Measurements from ENCODE around the gene AMN.

The AMN gene

DNA sequence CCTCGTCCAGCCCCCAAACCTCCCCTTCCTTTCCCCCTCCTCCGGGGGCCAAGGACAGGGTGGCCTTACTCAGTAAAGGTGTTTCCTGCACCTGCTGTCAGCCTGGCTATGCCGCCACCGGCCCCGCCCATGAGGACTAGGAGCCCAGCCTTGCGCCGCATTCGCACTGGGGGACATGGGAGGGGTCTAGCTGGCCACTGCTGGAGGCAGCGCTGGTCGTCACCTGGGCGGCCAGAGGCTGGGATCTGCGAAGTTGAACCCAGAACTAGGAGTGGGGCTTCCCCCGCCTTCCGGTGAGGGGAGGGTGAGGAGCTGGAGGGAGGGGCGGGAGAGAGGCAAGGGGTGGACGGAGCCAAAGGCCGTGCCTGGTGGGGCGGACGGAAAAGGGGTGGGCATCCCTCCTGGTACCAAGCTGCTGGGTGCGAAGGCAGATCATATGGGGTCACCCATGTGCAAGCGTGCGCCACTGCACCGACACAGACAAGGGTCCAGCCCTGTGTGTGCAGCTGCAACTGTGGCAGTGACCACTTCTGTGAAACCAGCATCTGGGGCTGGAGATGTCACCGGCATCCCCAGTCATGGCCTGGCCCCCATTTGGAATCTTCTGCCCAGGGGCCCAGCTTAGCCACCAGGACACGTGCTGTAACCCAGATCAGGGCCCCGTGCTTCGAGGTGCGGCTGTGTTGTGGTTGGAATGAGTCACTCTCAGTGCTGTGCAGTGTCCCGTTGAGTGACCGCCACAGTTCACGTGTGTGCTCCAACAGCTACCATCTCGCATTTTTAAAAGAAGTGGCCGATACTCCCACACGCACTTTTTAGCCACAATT, 8.5 kb downstream of the AMN start:
- TF ChIP-seq TAF1 (IDR thresholded peaks at IDR 0.05; ENCODE audit: borderline replicate concordance, low read depth, low read length) (no peak), POLR2AphosphoS5 (IDR thresholded peaks at IDR 0.05; ENCODE audit: low read depth, low read length) (no peak), POLR2A (IDR thresholded peaks at IDR 0.05; ENCODE audit: low read depth, low read length) (no peak)
- DNase-seq (ENCODE audit: insufficient read length): no peak
- no peak for FAIRE-seq

DNA sequence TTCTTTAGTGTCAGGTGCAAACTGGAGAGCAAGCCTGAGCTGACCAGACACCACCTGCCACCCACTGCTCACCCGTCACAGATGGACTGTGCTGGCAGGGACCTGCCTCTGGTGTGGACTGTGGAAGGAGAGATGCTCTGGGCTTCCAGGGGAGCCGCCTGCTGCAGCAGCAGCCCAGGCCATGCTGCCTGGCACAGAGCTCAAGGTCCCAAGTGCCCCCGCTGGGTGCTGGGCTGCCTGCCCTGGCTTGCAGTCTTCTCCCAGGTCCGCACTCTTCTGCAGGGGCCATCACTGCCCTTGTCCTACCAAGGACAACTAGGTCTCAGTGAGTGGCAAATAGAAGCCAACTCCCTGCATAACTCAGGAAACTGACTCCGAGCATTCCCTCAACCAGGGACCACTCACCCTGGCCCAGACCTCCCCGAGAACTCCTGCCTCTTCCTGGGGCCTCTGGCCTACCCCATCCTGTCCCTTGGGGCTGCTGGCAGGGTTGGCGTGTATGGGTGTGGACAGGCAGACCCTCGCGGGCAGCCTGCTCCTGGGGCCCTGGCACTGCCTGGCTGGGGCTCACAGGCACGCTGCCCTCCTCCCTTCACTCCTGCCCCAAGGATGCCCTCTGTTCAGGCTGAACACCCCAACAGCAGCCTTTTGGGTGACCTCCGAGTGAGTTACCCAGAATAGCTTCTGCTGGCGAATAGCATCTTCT, 9.3 kb downstream of the AMN start:
- no peak for DNase-seq (ENCODE audit: insufficient read length)
- TF ChIP-seq TAF1 (IDR thresholded peaks at IDR 0.05; ENCODE audit: borderline replicate concordance, low read depth, low read length) (no peak), POLR2AphosphoS5 (IDR thresholded peaks at IDR 0.05; ENCODE audit: low read depth, low read length) (no peak), POLR2A (IDR thresholded peaks at IDR 0.05; ENCODE audit: low read depth, low read length) (no peak)
- FAIRE-seq: no peak

- DNase-seq (ENCODE audit: insufficient read length) (no peak), FAIRE-seq (no peak)
These were observed 10.2 kb downstream of the AMN start for GRCh38 chr14:102932484-102933248.

GRCh38 chr14:102933618-102934231, 11.3 kb downstream of the AMN start:
- no peak for DNase-seq (ENCODE audit: insufficient read length)
- FAIRE-seq: no peak
- TF ChIP-seq POLR2AphosphoS5 (IDR thresholded peaks at IDR 0.05; ENCODE audit: low read depth, low read length): no peak
- TF ChIP-seq TAF1 (IDR thresholded peaks at IDR 0.05; ENCODE audit: borderline replicate concordance, low read depth, low read length): no peak
- TF ChIP-seq POLR2A (IDR thresholded peaks at IDR 0.05; ENCODE audit: low read depth, low read length): no peak

More at GRCh38 chr14:102932484-102933248, 10.2 kb downstream of the AMN start:
- TF ChIP-seq POLR2AphosphoS5 (IDR thresholded peaks at IDR 0.05; ENCODE audit: low read depth, low read length) (no peak), POLR2A (IDR thresholded peaks at IDR 0.05; ENCODE audit: low read depth, low read length) (no peak), TAF1 (IDR thresholded peaks at IDR 0.05; ENCODE audit: borderline replicate concordance, low read depth, low read length) (no peak)

GRCh38 chr14:102935756-102936155, 13.3 kb downstream of the AMN start:
- FAIRE-seq (no peak), DNase-seq (ENCODE audit: insufficient read length) (no peak)
- TF ChIP-seq POLR2A (IDR thresholded peaks at IDR 0.05; ENCODE audit: low read depth, low read length) (no peak), TAF1 (IDR thresholded peaks at IDR 0.05; ENCODE audit: borderline replicate concordance, low read depth, low read length) (no peak), POLR2AphosphoS5 (IDR thresholded peaks at IDR 0.05; ENCODE audit: low read depth, low read length) (no peak)

- no peak for FAIRE-seq
- no peak for DNase-seq (ENCODE audit: insufficient read length)
- TF ChIP-seq POLR2A (IDR thresholded peaks at IDR 0.05; ENCODE audit: low read depth, low read length): no peak
These were observed 15.1 kb downstream of the AMN start for GRCh38 chr14:102937331-102938175.

DNA sequence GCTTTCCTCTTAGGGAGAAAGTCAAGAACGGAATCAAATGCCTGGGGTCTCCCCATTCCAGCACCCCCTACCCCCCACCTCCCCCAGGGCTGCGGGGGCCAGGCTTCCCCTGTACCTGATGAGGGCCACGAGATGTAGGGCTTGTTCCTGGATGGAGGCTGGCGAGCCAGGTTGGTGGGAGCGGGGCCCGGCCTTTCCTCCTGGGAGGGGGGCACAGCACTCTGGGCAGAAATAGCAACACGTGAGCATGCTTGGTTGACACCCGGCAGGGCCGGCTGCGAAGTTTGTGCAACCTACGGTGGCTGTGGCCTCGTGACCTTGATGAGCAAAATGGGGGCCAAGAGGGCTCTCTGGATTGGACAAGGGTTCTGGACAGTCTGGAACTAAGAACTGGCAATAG, 15.7 kb downstream of the AMN start:
- TF ChIP-seq POLR2AphosphoS5 (IDR thresholded peaks at IDR 0.05; ENCODE audit: low read depth, low read length) (no peak), TAF1 (IDR thresholded peaks at IDR 0.05; ENCODE audit: borderline replicate concordance, low read depth, low read length) (no peak), POLR2A (IDR thresholded peaks at IDR 0.05; ENCODE audit: low read depth, low read length) (no peak)
- FAIRE-seq: no peak
- DNase-seq (ENCODE audit: insufficient read length): no peak

DNA sequence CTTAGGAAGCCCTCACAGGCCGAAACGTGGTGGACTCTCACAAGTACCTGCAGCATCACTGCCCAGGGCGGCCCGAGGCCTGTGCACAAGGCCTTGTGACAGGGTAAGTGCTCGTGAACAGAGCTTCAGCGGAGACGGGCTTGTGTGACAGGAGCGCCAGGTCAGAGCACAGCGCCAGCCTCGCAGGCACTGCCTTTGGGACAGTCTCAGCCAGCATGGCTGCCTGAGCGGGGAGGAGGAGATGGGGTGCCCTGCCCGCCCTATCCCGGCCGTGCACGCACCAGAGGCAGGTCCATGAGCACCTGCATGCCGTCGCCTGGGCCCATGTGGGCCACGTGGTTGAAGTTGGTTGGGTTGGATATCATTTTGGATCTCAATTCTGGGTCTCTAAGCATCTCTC, 16.9 kb downstream of the AMN start:
- no peak for TF ChIP-seq POLR2A (IDR thresholded peaks at IDR 0.05; ENCODE audit: low read depth, low read length)
- TF ChIP-seq POLR2AphosphoS5 (IDR thresholded peaks at IDR 0.05; ENCODE audit: low read depth, low read length): no peak
- no peak for TF ChIP-seq TAF1 (IDR thresholded peaks at IDR 0.05; ENCODE audit: borderline replicate concordance, low read depth, low read length)
- DNase-seq (ENCODE audit: insufficient read length): no peak
- FAIRE-seq: no peak

- FAIRE-seq (no peak), DNase-seq (ENCODE audit: insufficient read length) (no peak)
- TF ChIP-seq POLR2AphosphoS5 (IDR thresholded peaks at IDR 0.05; ENCODE audit: low read depth, low read length) (no peak), TAF1 (IDR thresholded peaks at IDR 0.05; ENCODE audit: borderline replicate concordance, low read depth, low read length) (no peak), POLR2A (IDR thresholded peaks at IDR 0.05; ENCODE audit: low read depth, low read length) (no peak)
These were observed 17.5 kb downstream of the AMN start for GRCh38 chr14:102939820-102940561.

Measured in GM12892 (cell line).